CD4-positive, CD25-positive, alpha-beta regulatory T cell (primary cell): ENCODE data around the gene WASF2. TPM values are rescaled to one million over a fixed set of nuclear protein-coding genes. Genes with fewer than 3 reads are reported as not detected.

Source experiments
- ATAC-seq, 2 donors: fragments of 150-1000 bp; cut with Tn5 transposase; one replicate each; pipeline ENCODE4 v1.10.0; 2021; ENCODE audit warnings: low read depth in 2 of 2, moderate number of reproducible peaks in 2 of 2, moderate library complexity in 1 of 2
- DNase-seq, 3 donors: peaks; one replicate each; pipeline versions ENCODE4 v3.0.0 to v3.0.0-alpha.2; 2012 to 2022; ENCODE audit warnings: mixed read lengths in 1 of 3
- H3K27ac ChIP-seq: one replicate; pipeline ENCODE4 v1.7.0; 2013; ENCODE audit warnings: mild to moderate bottlenecking, low read length; ENCODE audit not compliant: insufficient read depth, poor library complexity, severe bottlenecking
- H3K27me3 ChIP-seq: one replicate; pipeline ENCODE4 v1.7.0; 2013; ENCODE audit warnings: low read length; ENCODE audit not compliant: control insufficient read depth, insufficient read depth
- H3K36me3 ChIP-seq: one replicate; pipeline ENCODE4 v1.7.0; 2013; ENCODE audit warnings: mild to moderate bottlenecking, low read length, moderate library complexity; ENCODE audit not compliant: control insufficient read depth, insufficient read depth
- H3K4me1 ChIP-seq: 2 replicates; pipeline ENCODE4 v1.7.0; 2013; ENCODE audit warnings: mild to moderate bottlenecking, low read length; ENCODE audit not compliant: insufficient read depth, control insufficient read depth, poor library complexity, severe bottlenecking
- H3K4me3 ChIP-seq: one replicate; pipeline ENCODE4 v1.7.0; 2013; ENCODE audit warnings: low read depth, mild to moderate bottlenecking, low read length, moderate library complexity
- H3K9me3 ChIP-seq, 2 experiments: 1 replicate in 1 of 2; 2 replicates in 1 of 2; pipeline ENCODE4 v1.7.0; 2013; ENCODE audit warnings: low read length in 2 of 2, mild to moderate bottlenecking in 1 of 2, moderate library complexity in 1 of 2; ENCODE audit not compliant: control insufficient read depth in 2 of 2
- H3K27ac Mint-ChIP-seq, 3 donors: one replicate each; pipeline ENCODE4 v1.8.0; 2020 to 2022; ENCODE audit warnings: mild to moderate bottlenecking in 3 of 3, mixed read lengths in 3 of 3, moderate library complexity in 2 of 3
- H3K27me3 Mint-ChIP-seq: one replicate; pipeline ENCODE4 v1.8.0; 2022; ENCODE audit warnings: mild to moderate bottlenecking, mixed read lengths
- H3K36me3 Mint-ChIP-seq: one replicate; pipeline ENCODE4 v1.8.0; 2020; ENCODE audit warnings: mixed read lengths
- H3K4me1 Mint-ChIP-seq, 4 donors: one replicate each; pipeline ENCODE4 v1.8.0; 2020 to 2022; ENCODE audit warnings: mixed read lengths in 4 of 4, mild to moderate bottlenecking in 1 of 4
- H3K4me3 Mint-ChIP-seq, 4 donors: one replicate each; pipeline ENCODE4 v1.8.0; 2020 to 2022; ENCODE audit warnings: mild to moderate bottlenecking in 4 of 4, mixed read lengths in 4 of 4, moderate library complexity in 3 of 4
- H3K9me3 Mint-ChIP-seq, 7 donors: one replicate each; pipeline ENCODE4 v1.8.0; 2020 to 2022; ENCODE audit warnings: mixed read lengths in 7 of 7, mild to moderate bottlenecking in 3 of 7, moderate library complexity in 2 of 7
- polyA plus RNA-seq, 4 donors: library from polyadenylated mRNA; unstranded; fragments of 300-500 nt; fragmentation: Illumina TruSeq; gene quantifications; one replicate each; pipeline ENCODE4 v1.2.3, GENCODE V29; 2021
- total RNA-seq: library from RNA; stranded (reverse); gene quantifications from one replicate; pipeline ENCODE4 v1.2.3, GENCODE V29; 2022

Gene WASF2
- total and polyA plus RNA-seq, 5 donors from 2014 or later: 55.3 to 175 (median 67.0) TPM

DNA sequence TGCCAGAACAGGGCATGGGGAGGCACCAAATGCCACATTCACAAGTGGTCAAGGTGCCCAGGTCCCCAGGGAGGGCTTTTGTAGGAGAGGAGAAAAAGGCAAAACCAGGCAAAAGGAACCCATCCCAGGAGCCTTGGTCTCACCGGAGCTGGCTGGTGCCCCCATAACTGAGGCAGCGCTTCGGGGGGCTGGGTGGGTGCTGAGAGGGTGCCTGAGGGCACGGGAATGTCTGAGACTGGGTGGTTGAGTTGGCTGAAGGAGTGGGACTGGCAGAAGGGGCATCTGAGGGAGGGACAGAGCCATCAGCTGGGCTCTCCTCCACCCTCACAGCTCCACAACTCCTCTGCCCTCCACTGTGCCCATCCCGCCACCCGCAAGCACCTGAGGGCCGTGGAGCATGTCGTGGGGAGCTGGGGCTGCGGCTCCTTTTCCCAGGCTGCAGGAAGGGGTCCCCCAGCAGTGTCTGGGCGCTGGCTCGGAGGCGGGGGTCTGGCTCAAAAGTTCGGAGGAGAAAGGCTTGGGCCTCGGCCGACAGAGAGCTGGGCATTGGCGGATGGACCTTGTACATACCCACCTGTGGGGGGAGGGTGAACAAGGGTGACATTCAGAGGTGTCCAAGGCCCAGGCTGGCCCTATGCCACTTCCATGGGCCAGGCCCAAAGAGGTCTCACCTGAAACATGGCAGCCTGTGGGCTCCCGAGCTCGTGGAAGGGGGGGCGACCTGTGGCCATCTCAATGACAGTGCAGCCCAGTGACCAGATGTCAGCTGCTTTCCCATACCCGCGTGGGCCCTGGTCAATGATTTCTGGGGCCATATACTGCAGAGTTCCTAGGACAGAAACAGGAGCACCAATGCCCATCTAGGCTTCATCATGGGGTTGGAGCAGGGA is 131.7 kb downstream of the WASF2 start:
- no peak for DNase-seq
- no peak for ATAC-seq
- Mint-ChIP-seq H3K9me3 (no peaks in the 10 kb centered on the region), H3K36me3 (peaks cover 3% of the 10 kb centered on the region), H3K27ac (peak overlapping the region in 2 of 3 donors; percentile 60 to 61), H3K4me3 (peak overlapping the region; percentile 79 to 91 (median 84)), H3K4me1 (peaks cover 0 to 69% (median 26%) of the 10 kb centered on the region in 4 donors), H3K27me3 (peaks cover 4% of the 10 kb centered on the region)
- H3K4me3 ChIP-seq: no peak overlapping the region
- H3K27ac ChIP-seq: no peak overlapping the region
- H3K4me1 ChIP-seq: peaks cover 45% of the 10 kb centered on the region
- no peaks in the 10 kb centered on the region for H3K27me3 ChIP-seq
- H3K9me3 ChIP-seq: no peaks in the 10 kb centered on the region
- no peaks in the 10 kb centered on the region for H3K36me3 ChIP-seq

DNA sequence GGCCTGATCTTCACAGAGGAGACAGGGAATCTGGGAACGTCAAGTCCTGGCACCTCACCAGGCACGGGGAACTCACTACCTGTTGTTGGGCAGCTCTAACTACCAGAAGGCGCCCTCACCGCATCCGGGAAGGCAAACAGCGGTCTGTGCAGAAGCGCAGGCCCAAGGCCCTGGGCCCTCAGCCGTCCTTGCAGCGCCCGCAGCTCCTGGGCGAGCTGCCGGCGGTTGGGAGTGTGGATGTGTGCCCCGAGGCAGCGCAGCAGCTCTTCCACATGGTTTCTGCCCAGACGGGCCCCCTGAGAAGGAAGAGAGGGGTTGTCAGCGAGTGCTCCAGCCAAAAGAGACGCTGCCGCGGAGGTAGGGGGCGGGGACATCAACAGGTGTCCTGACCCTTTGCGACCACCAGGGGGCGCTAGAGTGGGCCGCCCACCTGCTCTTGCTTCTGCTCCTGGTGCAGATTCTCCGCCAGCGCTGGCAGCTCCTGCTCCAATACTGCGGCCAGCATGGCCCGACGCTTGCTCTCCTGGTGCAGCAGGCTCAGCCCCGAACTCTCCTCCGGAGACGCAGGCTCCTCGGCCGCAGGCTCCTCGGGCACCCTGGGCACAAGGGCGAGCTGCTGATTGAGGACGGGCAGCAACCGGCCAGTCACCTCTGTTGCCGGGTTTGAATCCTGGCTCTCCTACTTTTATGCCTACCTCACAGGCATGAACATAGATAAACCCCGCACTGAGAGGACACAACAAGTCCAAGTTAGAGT is 132.5 kb downstream of the WASF2 start:
- Histone ChIP-seq H3K4me1 (peaks cover 45% of the 10 kb centered on the region), H3K36me3 (no peaks in the 10 kb centered on the region), H3K9me3 (no peaks in the 10 kb centered on the region), H3K27ac (peak overlapping the region; percentile 65), H3K27me3 (no peaks in the 10 kb centered on the region), H3K4me3 (peak overlapping the region; percentile 37)
- DNase-seq (peak; percentile 72 to 87 (median 84)), ATAC-seq (peak; percentile 73 to 81)
- Mint-ChIP-seq H3K9me3 (no peaks in the 10 kb centered on the region), H3K4me3 (peak overlapping the region; percentile 79 to 89 (median 83)), H3K36me3 (peaks cover 3% of the 10 kb centered on the region), H3K4me1 (peaks cover 0 to 66% (median 26%) of the 10 kb centered on the region in 4 donors), H3K27ac (peak overlapping the region; percentile 56 to 83 (median 75)), H3K27me3 (peaks cover 4% of the 10 kb centered on the region)

DNA sequence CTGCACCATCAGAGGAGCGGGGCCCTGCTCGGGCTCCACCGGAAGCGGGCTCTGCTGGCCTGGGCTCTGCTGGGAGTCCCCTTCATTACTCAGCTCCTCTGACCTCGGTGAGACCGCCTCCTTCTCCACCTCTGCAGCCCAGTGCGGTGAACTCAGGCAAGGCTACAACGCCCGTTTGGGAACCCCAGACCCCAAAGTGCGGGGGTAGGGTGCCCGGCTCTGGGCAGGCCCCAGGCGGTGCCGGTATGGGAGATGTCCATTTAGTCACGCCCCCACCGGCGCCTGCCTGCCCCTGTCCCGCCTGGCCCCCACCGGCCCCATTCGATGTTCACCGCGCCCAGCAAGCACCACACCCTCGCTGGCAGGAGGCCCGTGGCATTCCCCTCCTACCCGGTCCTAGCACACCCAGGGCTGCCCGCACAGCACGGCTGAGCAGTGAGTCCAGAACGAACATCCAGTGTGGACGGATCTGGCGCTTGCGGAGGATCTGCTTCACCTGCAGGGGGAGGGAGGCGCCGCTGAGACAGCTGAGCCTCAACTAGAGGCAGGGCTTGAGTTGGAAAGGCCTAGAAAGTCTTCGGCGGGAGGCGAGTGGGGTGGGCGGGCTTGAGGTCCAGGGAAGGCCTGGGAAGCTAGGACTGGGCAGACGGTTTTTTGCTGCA is 133.2 kb downstream of the WASF2 start:
- Histone ChIP-seq H3K27me3 (no peaks in the 10 kb centered on the region), H3K36me3 (no peaks in the 10 kb centered on the region), H3K27ac (peak overlapping the region; percentile 65), H3K4me3 (peak overlapping the region; percentile 37), H3K4me1 (peaks cover 45% of the 10 kb centered on the region), H3K9me3 (no peaks in the 10 kb centered on the region)
- peaks cover 4% of the 10 kb centered on the region for H3K36me3 Mint-ChIP-seq
- peaks cover 0 to 61% (median 26%) of the 10 kb centered on the region in 4 donors for H3K4me1 Mint-ChIP-seq
- H3K9me3 Mint-ChIP-seq: no peaks in the 10 kb centered on the region
- H3K27me3 Mint-ChIP-seq: peaks cover 4% of the 10 kb centered on the region
- H3K4me3 Mint-ChIP-seq: peak overlapping the region; percentile 79 to 89 (median 83)
- peak in 1 of 3 donors; percentile 31 for DNase-seq
- H3K27ac Mint-ChIP-seq: peak overlapping the region; percentile 56 to 83 (median 75)
- ATAC-seq: peak; percentile 29 to 40

DNA sequence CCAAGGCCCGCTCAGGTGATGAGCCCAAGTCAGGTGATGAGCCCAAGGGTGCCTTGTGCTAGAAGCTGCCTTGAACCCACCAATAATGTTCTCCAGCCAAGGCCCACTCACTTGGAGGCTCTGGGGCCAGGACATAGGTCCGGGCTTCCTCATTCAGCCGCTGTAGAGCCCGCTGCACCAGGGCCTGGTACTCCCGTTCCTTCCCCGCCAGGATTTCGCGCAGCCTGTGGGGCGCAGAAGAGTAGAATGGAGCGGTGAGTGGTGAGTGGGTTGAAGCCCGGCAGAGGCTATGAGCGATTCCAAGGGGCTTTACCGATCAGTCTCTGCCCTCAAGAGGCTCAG is 133.7 kb downstream of the WASF2 start:
- peak overlapping the region; percentile 65 for H3K27ac ChIP-seq
- peaks cover 45% of the 10 kb centered on the region for H3K4me1 ChIP-seq
- no peak for DNase-seq
- H3K36me3 Mint-ChIP-seq: peaks cover 6% of the 10 kb centered on the region
- peak overlapping the region; percentile 55 to 87 (median 72) for H3K27ac Mint-ChIP-seq
- no peak for ATAC-seq
- H3K4me3 ChIP-seq: no peak overlapping the region
- no peaks in the 10 kb centered on the region for H3K9me3 Mint-ChIP-seq
- peaks cover 0 to 58% (median 26%) of the 10 kb centered on the region in 4 donors for H3K4me1 Mint-ChIP-seq
- H3K9me3 ChIP-seq: no peaks in the 10 kb centered on the region
- peak overlapping the region; percentile 52 to 79 (median 77) for H3K4me3 Mint-ChIP-seq
- peaks cover 4% of the 10 kb centered on the region for H3K27me3 Mint-ChIP-seq
- no peaks in the 10 kb centered on the region for H3K27me3 ChIP-seq
- no peaks in the 10 kb centered on the region for H3K36me3 ChIP-seq

DNA sequence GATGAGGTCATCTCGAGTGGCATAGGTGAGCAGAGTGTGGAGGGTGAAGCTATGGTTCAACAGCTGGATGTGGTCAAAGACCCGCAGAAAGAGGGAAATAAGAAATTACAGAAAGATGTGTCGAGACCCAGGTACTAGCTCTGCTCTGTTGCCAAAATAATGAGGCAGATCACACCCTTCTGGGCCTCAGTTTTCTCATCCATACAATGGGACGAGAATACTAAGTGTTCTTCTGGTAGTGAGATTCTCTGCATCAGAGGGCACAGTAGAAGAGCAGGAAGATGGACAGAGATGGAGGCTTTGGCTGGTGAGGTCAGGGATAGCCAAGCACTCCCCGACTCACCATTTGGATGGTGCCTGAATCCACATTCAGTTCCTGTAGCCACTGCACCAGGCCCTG is 134.3 kb downstream of the WASF2 start:
- no peak for ATAC-seq
- H3K4me1 ChIP-seq: peaks cover 45% of the 10 kb centered on the region
- no peaks in the 10 kb centered on the region for H3K9me3 ChIP-seq
- H3K9me3 Mint-ChIP-seq: no peaks in the 10 kb centered on the region
- no peak overlapping the region for H3K4me3 ChIP-seq
- H3K4me3 Mint-ChIP-seq: peak overlapping the region; percentile 52 to 79 (median 77)
- H3K4me1 Mint-ChIP-seq: peaks cover 0 to 57% (median 26%) of the 10 kb centered on the region in 4 donors
- peak overlapping the region; percentile 65 for H3K27ac ChIP-seq
- H3K36me3 ChIP-seq: no peaks in the 10 kb centered on the region
- H3K27ac Mint-ChIP-seq: peak overlapping the region in 2 of 3 donors; percentile 11 to 72
- peaks cover 6% of the 10 kb centered on the region for H3K36me3 Mint-ChIP-seq
- no peaks in the 10 kb centered on the region for H3K27me3 ChIP-seq
- no peak for DNase-seq
- peaks cover 4% of the 10 kb centered on the region for H3K27me3 Mint-ChIP-seq

Other genes starting within 250 kb of the WASF2 start
- 26.3 TPM for gene TMEM222, start 168.0 kb downstream of the WASF2 start, total RNA-seq
- gene TMEM222, start 168.0 kb downstream of the WASF2 start, polyA plus RNA-seq: 10 to 100 TPM; 59.9 to 71.2 (median 67.4) TPM
- gene SYTL1, start 148.1 kb downstream of the WASF2 start, total RNA-seq: 191 TPM
- gene SYTL1, start 148.1 kb downstream of the WASF2 start, polyA plus RNA-seq: 100 to 1,000 TPM in 3 of 4 donors, 10 to 100 TPM in 1; 91.0 to 138 (median 120) TPM
- 4.5 TPM for gene MAP3K6, start 123.2 kb downstream of the WASF2 start, total RNA-seq
- 1 to 10 TPM; 3.8 to 8.3 (median 6.2) TPM for gene MAP3K6, start 123.2 kb downstream of the WASF2 start, polyA plus RNA-seq
- not detected for gene FCN3, start 115.3 kb downstream of the WASF2 start, total RNA-seq
- not detected for gene FCN3, start 115.3 kb downstream of the WASF2 start, polyA plus RNA-seq
- gene CD164L2, start 106.8 kb downstream of the WASF2 start, total RNA-seq: not detected
- not detected for gene CD164L2, start 106.8 kb downstream of the WASF2 start, polyA plus RNA-seq
- 0.47 TPM for gene GPR3, start 97.5 kb downstream of the WASF2 start, total RNA-seq
- gene GPR3, start 97.5 kb downstream of the WASF2 start, polyA plus RNA-seq: under 1 TPM in 2 of 4 donors, not detected in 2; 0.07 to 0.21 TPM
- 26.2 TPM for gene AHDC1, start 114.0 kb upstream of the WASF2 start, total RNA-seq
- 1 to 10 TPM in 1 of 4 donors, under 1 TPM in 3; 0.07 to 1.4 (median 0.50) TPM for gene AHDC1, start 114.0 kb upstream of the WASF2 start, polyA plus RNA-seq
- 0.15 TPM for gene FGR, start 145.0 kb upstream of the WASF2 start, total RNA-seq
- under 1 TPM; 0.20 to 0.87 (median 0.33) TPM for gene FGR, start 145.0 kb upstream of the WASF2 start, polyA plus RNA-seq
- 49.7 TPM for gene IFI6, start 182.0 kb upstream of the WASF2 start, total RNA-seq
- gene IFI6, start 182.0 kb upstream of the WASF2 start, polyA plus RNA-seq: 100 to 1,000 TPM; 152 to 199 (median 181) TPM
- gene FAM76A, start 235.8 kb upstream of the WASF2 start, total RNA-seq: 18.7 TPM
- gene FAM76A, start 235.8 kb upstream of the WASF2 start, polyA plus RNA-seq: 10 to 100 TPM in 2 of 4 donors, 1 to 10 TPM in 2; 6.9 to 15.5 (median 9.3) TPM